Thymus (tissue), 14 donors: ENCODE results near the gene PCDHGB4. TPM values are rescaled to one million over a fixed set of nuclear protein-coding genes. Genes with fewer than 3 reads are reported as not detected.
"Not testable (repeated sequence)": the region's sequence is repeated elsewhere in the genome, so short reads cannot be mapped to it uniquely, and the experiment has no call there.

Experiments
- DNase-seq, 9 donors: peaks; one replicate each; pipeline ENCODE4 v3.0.0-alpha.2; 2013; ENCODE audit warnings: low spot score in 9 of 9, low read depth in 6 of 9, missing footprints in 1 of 9
- H3K27ac ChIP-seq, 2 donors: one replicate each; pipeline ENCODE4 v1.5.1; 2013; ENCODE audit warnings: control low read depth in 1 of 2, low read depth in 1 of 2, low read length in 1 of 2, mild to moderate bottlenecking in 1 of 2, moderate library complexity in 1 of 2
- H3K27me3 ChIP-seq, 2 donors: one replicate each; pipeline ENCODE4 v1.5.1; 2013; ENCODE audit warnings: low read length in 1 of 2; ENCODE audit not compliant: control insufficient read depth in 2 of 2, insufficient read depth in 1 of 2
- H3K36me3 ChIP-seq, 2 donors: one replicate each; pipeline ENCODE4 v1.5.1; 2013; ENCODE audit warnings: low read length in 1 of 2, mild to moderate bottlenecking in 1 of 2, moderate library complexity in 1 of 2; ENCODE audit not compliant: control insufficient read depth in 2 of 2, insufficient read depth in 2 of 2
- H3K4me1 ChIP-seq, 2 donors: one replicate each; pipeline ENCODE4 v1.5.1; 2013; ENCODE audit warnings: low read length in 2 of 2; ENCODE audit not compliant: control insufficient read depth in 2 of 2, insufficient read depth in 2 of 2
- H3K4me3 ChIP-seq, 2 donors: one replicate each; pipeline ENCODE4 v1.5.1; 2013; ENCODE audit warnings: low read length in 2 of 2, control low read depth in 1 of 2, mild to moderate bottlenecking in 1 of 2
- H3K9me3 ChIP-seq, 2 donors: one replicate each; pipeline ENCODE4 v1.5.1; 2013; ENCODE audit warnings: low read length in 1 of 2, mild to moderate bottlenecking in 1 of 2; ENCODE audit not compliant: control insufficient read depth in 2 of 2, insufficient read depth in 1 of 2
- WGBS: extraction: QIAGEN DNeasy Blood & Tissue Kit; methylation state at CpG from one replicate; pipeline ENCODE4 v1.1.7; 2013; 5-methylcytosine and 5-hydroxymethylcytosine counted together
- long read RNA-seq, 10 donors: transcript quantifications; one replicate each; lab custom pipeline, GENCODE V29; 2026
- polyA plus RNA-seq: library from polyadenylated mRNA; stranded (reverse); fragments of 200-250 nt; gene quantifications from one replicate; pipeline ENCODE4 v1.2.3, GENCODE V29; 2013
- total RNA-seq: library from RNA; stranded (reverse); fragments of 120-200 nt; gene quantifications from one replicate; pipeline ENCODE4 v1.2.4, GENCODE V29; 2013
- donor health status: healthy.

PCDHGB4 gene
- 1.0 TPM for total RNA-seq
- polyA plus RNA-seq: 1.6 TPM
- long read RNA-seq, donor 1: 0 reads
- long read RNA-seq, donor 2: 0 reads
- long read RNA-seq, donor 3, full-length matches to known transcripts: 2 of 2 reads
- long read RNA-seq, donor 3, partial matches to known transcripts: 0 of 2 reads
- long read RNA-seq, donor 3, other reads (novel, unspliced or antisense): 0 of 2 reads
- long read RNA-seq, donor 4: 0 reads
- long read RNA-seq, donor 5, full-length matches to known transcripts: 3 of 3 reads
- long read RNA-seq, donor 5, partial matches to known transcripts: 0 of 3 reads
- long read RNA-seq, donor 5, other reads (novel, unspliced or antisense): 0 of 3 reads
- long read RNA-seq, donor 6, full-length matches to known transcripts: 1 of 1 reads
- long read RNA-seq, donor 6, partial matches to known transcripts: 0 of 1 reads
- long read RNA-seq, donor 6, other reads (novel, unspliced or antisense): 0 of 1 reads
- long read RNA-seq, donor 7, full-length matches to known transcripts: 1 of 1 reads
- long read RNA-seq, donor 7, partial matches to known transcripts: 0 of 1 reads
- long read RNA-seq, donor 7, other reads (novel, unspliced or antisense): 0 of 1 reads
- long read RNA-seq, donor 8: 0 reads
- long read RNA-seq, donor 9, full-length matches to known transcripts: 1 of 1 reads
- long read RNA-seq, donor 9, partial matches to known transcripts: 0 of 1 reads
- long read RNA-seq, donor 9, other reads (novel, unspliced or antisense): 0 of 1 reads
- long read RNA-seq, donor 10: 0 reads

- not testable (repeated sequence) for H3K4me1 ChIP-seq, H3K4me3 ChIP-seq, H3K27ac ChIP-seq, H3K36me3 ChIP-seq
- H3K27me3 ChIP-seq: peaks cover 3 to 63% of the 10 kb centered on the region in 2 donors
- DNase-seq: peak in 1 of 9 donors; percentile 16
- H3K9me3 ChIP-seq: peaks cover 10 to 38% of the 10 kb centered on the region in 2 donors
- WGBS: 23% methylated on average over 22 of the region's 40 CpGs
Observed at GRCh38 chr5:141387557-141388311, at the start of gene PCDHGB4. PCDHGB4 (plus strand) TSS chr5:141387698; CDS start chr5:141387885, 187 bp downstream.

DNA sequence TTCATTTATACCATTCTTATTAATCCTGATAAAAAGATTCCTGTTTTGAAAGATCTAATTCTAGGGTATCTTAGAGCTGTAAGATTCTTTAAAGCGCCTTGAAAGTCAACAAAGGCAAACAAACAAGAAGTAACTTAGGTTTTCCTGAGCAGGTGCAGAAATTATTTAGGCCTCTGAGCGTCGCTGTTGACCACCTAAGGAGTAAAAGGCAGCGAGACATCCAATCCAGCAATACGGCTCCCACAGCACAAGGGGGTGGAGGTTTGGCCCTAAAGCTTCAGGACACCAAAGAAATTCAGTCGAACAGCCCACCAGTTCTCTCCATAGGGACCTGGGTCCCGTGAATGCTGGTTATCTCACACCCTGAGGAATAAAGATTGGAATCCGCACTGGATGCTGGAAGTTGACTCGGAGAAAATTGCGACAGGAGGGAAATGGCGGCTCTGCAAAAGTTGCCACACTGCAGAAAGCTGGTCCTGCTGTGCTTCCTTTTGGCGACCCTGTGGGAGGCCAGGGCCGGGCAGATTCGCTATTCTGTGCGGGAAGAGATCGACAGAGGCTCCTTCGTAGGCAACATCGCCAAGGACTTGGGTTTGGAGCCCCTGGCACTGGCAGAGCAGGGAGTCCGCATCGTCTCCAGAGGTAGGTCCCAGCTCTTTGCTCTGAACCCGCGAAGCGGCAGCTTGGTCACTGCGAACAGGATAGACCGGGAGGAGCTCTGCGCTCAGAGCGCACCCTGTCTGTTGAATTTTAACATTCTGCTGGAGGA lies 48.8 kb upstream of the PCDHGB4 start, which contains the start of gene PCDHGA2:
Gene PCDHGA2 (plus strand): TSS at position 223 of the 769 bp plus-strand sequence.
- no peaks in the 10 kb centered on the region for H3K4me1 ChIP-seq
- DNase-seq: no peak
- no peaks in the 10 kb centered on the region for H3K36me3 ChIP-seq
- no peak within 1 kb of the TSS for H3K27ac ChIP-seq
- peaks cover 0 to 29% of the 10 kb centered on the region in 2 donors for H3K27me3 ChIP-seq
- H3K9me3 ChIP-seq: peaks cover 5 to 19% of the 10 kb centered on the region in 2 donors
- 18% methylated on average over 27 of the region's 27 CpGs for WGBS
- no peak within 1 kb of the TSS for H3K4me3 ChIP-seq

- H3K27ac ChIP-seq, DNase-seq, H3K4me3 ChIP-seq, H3K36me3 ChIP-seq, H3K4me1 ChIP-seq: not testable (repeated sequence)
- Histone ChIP-seq H3K9me3 (peaks cover 15 to 37% of the 10 kb centered on the region in 2 donors), H3K27me3 (peaks cover 0 to 35% of the 10 kb centered on the region in 2 donors)
- 72% methylated on average over 45 of the region's 45 CpGs for WGBS
Observed at GRCh38 chr5:141340781-141341354, 46.6 kb upstream of the PCDHGB4 start.

DNA sequence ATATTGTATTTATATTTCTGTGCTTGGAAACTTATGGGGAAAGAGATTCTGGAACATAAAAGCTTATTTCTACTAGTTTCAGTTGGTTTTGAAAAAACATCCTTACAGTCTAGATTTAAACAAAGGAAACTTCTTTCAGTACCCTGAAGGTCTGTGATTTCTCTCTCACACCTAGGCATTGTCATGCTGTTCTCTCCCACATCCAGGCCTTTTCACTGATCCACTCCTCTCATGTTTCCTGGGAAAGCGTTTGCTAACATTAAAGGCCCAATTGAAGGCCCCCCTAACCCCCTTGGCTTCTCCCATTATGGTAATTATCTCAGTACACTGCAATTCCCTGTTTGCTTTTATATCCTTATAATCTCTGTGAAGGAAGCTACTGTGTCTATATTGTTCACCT lies 44.7 kb upstream of the PCDHGB4 start:
- Histone ChIP-seq H3K4me1 (no peaks in the 10 kb centered on the region), H3K4me3 (no peak overlapping the region), H3K9me3 (peaks cover 15 to 37% of the 10 kb centered on the region in 2 donors), H3K27me3 (peaks cover 0 to 35% of the 10 kb centered on the region in 2 donors), H3K27ac (no peak overlapping the region), H3K36me3 (no peaks in the 10 kb centered on the region)
- WGBS: 22% methylated on average over 1 of the region's 1 CpG
- DNase-seq: no peak

- Histone ChIP-seq H3K36me3 (no peaks in the 10 kb centered on the region), H3K27me3 (peaks cover 0 to 34% of the 10 kb centered on the region in 2 donors)
Observed at GRCh38 chr5:141343242-141343952, 44.1 kb upstream of the PCDHGB4 start, which contains the start of gene PCDHGA3. PCDHGA3 (plus strand) TSS chr5:141343829; CDS start chr5:141344034, 205 bp downstream.

DNA sequence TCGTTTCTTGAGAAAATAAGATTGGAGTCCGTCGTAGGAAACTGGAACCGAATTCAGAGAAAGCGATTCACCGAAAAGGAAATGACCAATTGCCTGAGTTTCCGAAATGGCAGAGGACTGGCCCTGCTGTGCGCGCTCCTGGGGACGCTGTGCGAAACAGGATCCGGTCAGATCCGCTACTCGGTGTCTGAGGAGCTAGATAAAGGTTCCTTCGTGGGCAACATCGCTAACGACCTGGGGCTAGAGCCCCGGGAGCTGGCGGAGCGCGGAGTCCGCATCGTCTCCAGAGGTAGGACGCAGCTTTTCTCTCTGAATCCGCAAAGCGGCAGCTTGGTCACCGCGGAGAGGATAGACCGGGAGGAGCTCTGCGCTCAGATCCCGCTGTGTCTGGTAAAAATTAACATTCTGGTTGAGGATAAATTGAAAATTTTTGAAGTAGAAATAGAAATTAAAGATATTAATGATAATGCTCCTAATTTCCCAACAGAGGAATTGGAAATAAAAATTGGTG lies 43.5 kb upstream of the PCDHGB4 start:
- Histone ChIP-seq H3K27me3 (peaks cover 0 to 28% of the 10 kb centered on the region in 2 donors), H3K4me1 (no peaks in the 10 kb centered on the region), H3K27ac (no peak overlapping the region), H3K9me3 (peaks cover 13 to 31% of the 10 kb centered on the region in 2 donors), H3K36me3 (no peaks in the 10 kb centered on the region), H3K4me3 (no peak overlapping the region)
- no peak for DNase-seq
- WGBS: 37% methylated on average over 31 of the region's 31 CpGs

More at GRCh38 chr5:141343242-141343952, 44.1 kb upstream of the PCDHGB4 start, which contains the start of gene PCDHGA3:
- peaks cover 15 to 37% of the 10 kb centered on the region in 2 donors for H3K9me3 ChIP-seq
- no peaks in the 10 kb centered on the region for H3K4me1 ChIP-seq
- DNase-seq: peak in 2 of 9 donors; percentile 17 to 33
- H3K4me3 ChIP-seq: no peak within 1 kb of the TSS
- H3K27ac ChIP-seq: no peak within 1 kb of the TSS
- 32% methylated on average over 9 of the region's 9 CpGs for WGBS

GRCh38 chr5:141345327-141345726 lies 42.2 kb upstream of the PCDHGB4 start:
- H3K9me3 ChIP-seq: peaks cover 9 to 25% of the 10 kb centered on the region in 2 donors
- H3K36me3 ChIP-seq: no peaks in the 10 kb centered on the region
- no peak for DNase-seq
- WGBS: 47% methylated on average over 20 of the region's 20 CpGs
- H3K27me3 ChIP-seq: peaks cover 0 to 20% of the 10 kb centered on the region in 2 donors
- H3K27ac ChIP-seq: no peak overlapping the region
- no peak overlapping the region for H3K4me3 ChIP-seq
- H3K4me1 ChIP-seq: no peaks in the 10 kb centered on the region
